Activated CD8-positive, alpha-beta T cell treated with anti-CD3 and anti-CD28 coated beads, Interleukin-2, amount 10 ng/mL, durations not matched to agents 7 days and 5 days (primary cell): ENCODE results near the gene HLA-DRB1. TPM values are rescaled to one million over a fixed set of nuclear protein-coding genes. Genes with fewer than 3 reads are reported as not detected.
"Not testable (repeated sequence)": the region's sequence is repeated elsewhere in the genome, so short reads cannot be mapped to it uniquely, and the experiment has no call there.

Experiments
- ATAC-seq: fragments of 150-1000 bp; cut with Tn5 transposase; one replicate; pipeline ENCODE4 v1.10.0; 2021; ENCODE audit warnings: moderate library complexity
- CTCF ChIA-PET: fragments of 350-600 bp; sonication (Branson Sonifier 250); formaldehyde crosslinking; loops from one replicate; lab custom pipeline; 2021; ENCODE audit warnings: antibody characterized with exemption; lab: Charles Lee
- POLR2A ChIA-PET: fragments of 350-600 bp; sonication (Branson Sonifier 250); formaldehyde crosslinking; loops from one replicate; lab custom pipeline; 2021; ENCODE audit warnings: antibody characterized with exemption; lab: Charles Lee
- DNase-seq: peaks from one replicate; pipeline ENCODE4 v3.0.0-alpha.2; 2020
- H3K27ac Mint-ChIP-seq: one replicate; pipeline ENCODE4 v1.8.0; 2021; ENCODE audit warnings: mild to moderate bottlenecking, mixed read lengths
- H3K27me3 Mint-ChIP-seq: one replicate; pipeline ENCODE4 v1.8.0; 2021; ENCODE audit warnings: low read depth, mixed read lengths
- H3K36me3 Mint-ChIP-seq: one replicate; pipeline ENCODE4 v1.8.0; 2021; ENCODE audit warnings: low read depth, mixed read lengths
- H3K4me1 Mint-ChIP-seq: one replicate; pipeline ENCODE4 v1.8.0; 2021; ENCODE audit warnings: low read depth, mixed read lengths
- H3K4me3 Mint-ChIP-seq: one replicate; pipeline ENCODE4 v1.8.0; 2021; ENCODE audit warnings: mild to moderate bottlenecking, mixed read lengths
- H3K9me3 Mint-ChIP-seq: one replicate; pipeline ENCODE4 v1.8.0; 2022; ENCODE audit warnings: mixed read lengths; ENCODE audit not compliant: insufficient read depth
- total RNA-seq, 2 experiments: library from RNA; stranded (reverse); gene quantifications; one replicate each; pipeline ENCODE4 v1.2.3, GENCODE V29; 2021

HLA-DRB1 gene
- total RNA-seq, 2 experiments from 2014 or later = 46.0 to 50.7 TPM

- Mint-ChIP-seq H3K4me3 (no peak overlapping the region), H3K36me3 (peaks cover 3% of the 10 kb centered on the region), H3K4me1 (peaks cover 11% of the 10 kb centered on the region), H3K27ac (no peak overlapping the region), H3K9me3 (peaks cover under 1% of the 10 kb centered on the region), H3K27me3 (peaks cover 17% of the 10 kb centered on the region)
- ChIA-PET POLR2A (no interaction called here), CTCF (interaction anchor here (1.8 kb wide), 1 partner anchor 84 kb away, joined by 3 read pairs; no protein-coding TSS in a partner anchor)
- ATAC-seq (no peak), DNase-seq (no peak)
Observed at GRCh38 chr6:32608362-32608761, 18.7 kb upstream of the HLA-DRB1 start.

- CTCF ChIA-PET = interaction anchor here (1.8 kb wide), 1 partner anchor 84 kb away, joined by 3 read pairs; no protein-coding TSS in a partner anchor
- no peak for ATAC-seq
- H3K27ac Mint-ChIP-seq = no peak overlapping the region
Observed at GRCh38 chr6:32607988-32608298, 18.3 kb upstream of the HLA-DRB1 start.

DNA sequence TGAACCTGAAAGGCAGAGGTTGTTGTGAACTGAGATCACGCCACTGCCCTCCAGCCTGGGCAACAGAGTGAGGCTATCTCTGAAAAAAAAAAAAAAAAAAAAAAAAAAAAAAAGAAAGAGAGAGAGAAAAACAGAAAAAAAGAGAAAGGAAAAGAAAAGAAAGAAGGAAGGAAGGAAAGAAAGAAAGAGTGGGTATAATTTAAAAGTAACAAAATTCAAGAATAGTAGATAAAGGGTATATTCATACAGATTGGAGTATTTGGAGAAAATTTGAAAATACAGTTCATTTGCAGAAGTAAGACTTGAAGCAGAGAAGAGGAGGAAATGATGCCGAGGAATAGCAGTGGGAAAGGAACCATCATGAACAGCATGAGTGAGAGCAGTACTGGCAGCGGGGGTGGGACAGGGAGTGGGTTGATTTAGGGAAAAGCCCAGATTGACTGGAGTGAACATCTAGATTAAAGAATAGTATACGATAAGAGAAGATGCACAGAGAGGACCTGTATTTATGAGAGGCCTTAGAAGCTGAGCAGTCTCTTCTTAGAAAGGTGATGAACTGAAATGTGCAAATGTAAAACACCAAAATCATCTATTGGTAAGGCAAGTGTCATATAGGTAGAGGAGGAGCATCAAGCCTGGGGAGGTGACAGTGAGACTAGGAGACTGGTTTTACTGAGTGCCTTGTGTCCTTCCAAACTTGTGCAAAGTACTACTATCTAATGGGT lies 17.8 kb upstream of the HLA-DRB1 start:
- CTCF ChIA-PET = no interaction called here

More at GRCh38 chr6:32607988-32608298, 18.3 kb upstream of the HLA-DRB1 start:
- Mint-ChIP-seq H3K4me3 (no peak overlapping the region), H3K27me3 (peaks cover 16% of the 10 kb centered on the region), H3K9me3 (peaks cover 3% of the 10 kb centered on the region), H3K36me3 (peaks cover 6% of the 10 kb centered on the region), H3K4me1 (peaks cover 16% of the 10 kb centered on the region)
- no peak for DNase-seq
- POLR2A ChIA-PET = no interaction called here

DNA sequence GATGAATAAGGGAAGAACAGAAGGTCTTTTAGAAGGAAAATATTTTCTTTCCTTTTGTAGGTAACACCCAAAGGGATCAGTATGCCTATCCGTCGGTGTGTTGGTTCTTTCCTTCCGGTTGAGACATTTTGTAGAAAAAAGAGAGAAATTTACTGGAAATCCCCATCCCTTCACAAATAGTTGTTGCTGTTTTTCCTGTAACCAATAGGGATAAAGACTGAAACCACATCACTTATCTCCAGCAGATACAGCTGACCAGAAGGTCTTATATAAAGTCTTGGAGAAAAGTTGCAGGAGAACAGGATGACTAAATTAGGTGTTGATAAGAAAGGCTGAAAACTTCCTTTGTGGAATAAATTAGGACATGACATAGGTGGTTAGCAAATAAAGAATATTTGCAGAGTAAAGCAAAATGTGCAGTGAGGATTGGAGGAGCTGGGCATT lies 14.8 kb upstream of the HLA-DRB1 start:
- ChIA-PET CTCF (no interaction called here), POLR2A (no interaction called here)
- Mint-ChIP-seq H3K4me1 (peaks cover 23% of the 10 kb centered on the region), H3K4me3 (peak overlapping the region; percentile 12), H3K9me3 (peaks cover 14% of the 10 kb centered on the region), H3K27me3 (peaks cover 10% of the 10 kb centered on the region), H3K36me3 (peaks cover 12% of the 10 kb centered on the region), H3K27ac (peak overlapping the region; percentile 77)
- ATAC-seq = no peak
- DNase-seq = no peak

More for the DNA sequence above, 17.8 kb upstream of the HLA-DRB1 start:
- Mint-ChIP-seq H3K27me3 (peaks cover 14% of the 10 kb centered on the region), H3K27ac (no peak overlapping the region), H3K36me3 (peaks cover 10% of the 10 kb centered on the region), H3K4me3 (no peak overlapping the region), H3K4me1 (peaks cover 21% of the 10 kb centered on the region), H3K9me3 (peaks cover 8% of the 10 kb centered on the region)
- DNase-seq = no peak
- no peak for ATAC-seq
- POLR2A ChIA-PET = no interaction called here

- ChIA-PET POLR2A (no interaction called here), CTCF (no interaction called here)
- ATAC-seq (peak; percentile 42), DNase-seq (no peak)
- H3K36me3 Mint-ChIP-seq = peaks cover 12% of the 10 kb centered on the region
- H3K4me1 Mint-ChIP-seq = peaks cover 23% of the 10 kb centered on the region
- peaks cover 12% of the 10 kb centered on the region for H3K27me3 Mint-ChIP-seq
- peak overlapping the region; percentile 12 for H3K4me3 Mint-ChIP-seq
- peaks cover 16% of the 10 kb centered on the region for H3K9me3 Mint-ChIP-seq
- H3K27ac Mint-ChIP-seq = peak overlapping the region; percentile 77
Observed at GRCh38 chr6:32603888-32604287, 14.2 kb upstream of the HLA-DRB1 start.

GRCh38 chr6:32603222-32603621 lies 13.6 kb upstream of the HLA-DRB1 start:
- POLR2A ChIA-PET = interaction anchor here (1.0 kb wide), 1 partner anchor 14 kb away, joined by 3 read pairs; the partner anchor contains the start of gene HLA-DRB1
- H3K27me3 Mint-ChIP-seq = peaks cover 14% of the 10 kb centered on the region
- peaks cover 23% of the 10 kb centered on the region for H3K4me1 Mint-ChIP-seq
- DNase-seq = no peak
- peaks cover 12% of the 10 kb centered on the region for H3K36me3 Mint-ChIP-seq
- no peak overlapping the region for H3K4me3 Mint-ChIP-seq
- CTCF ChIA-PET = no interaction called here
- peaks cover 17% of the 10 kb centered on the region for H3K9me3 Mint-ChIP-seq
- no peak for ATAC-seq
- H3K27ac Mint-ChIP-seq = peak overlapping the region; percentile 51

DNA sequence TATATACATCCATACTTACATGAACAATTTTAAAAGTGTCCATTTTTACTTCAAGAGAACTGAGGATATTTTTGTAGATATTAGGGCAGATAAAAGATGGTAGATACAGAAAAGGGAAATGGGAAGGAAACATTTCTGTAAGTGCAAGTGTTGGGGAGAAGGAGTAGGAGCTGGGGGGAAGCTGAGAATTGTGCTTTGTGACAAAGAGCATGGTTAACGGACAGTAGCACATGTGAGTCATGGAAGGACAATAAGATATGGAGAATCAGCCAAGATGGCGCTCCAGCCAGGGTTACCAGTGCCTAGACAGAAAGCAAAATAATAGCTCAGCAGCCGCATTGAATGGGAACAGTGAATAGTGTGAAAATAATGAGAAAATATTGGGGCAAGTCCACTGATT lies 12.7 kb upstream of the HLA-DRB1 start:
- Mint-ChIP-seq H3K4me1 (peaks cover 23% of the 10 kb centered on the region), H3K4me3 (no peak overlapping the region), H3K9me3 (peaks cover 17% of the 10 kb centered on the region), H3K27ac (peak overlapping the region; percentile 51), H3K27me3 (peaks cover 12% of the 10 kb centered on the region), H3K36me3 (peaks cover 12% of the 10 kb centered on the region)
- ChIA-PET POLR2A (interaction anchor here (1.0 kb wide), 1 partner anchor 13 kb away, joined by 3 read pairs; the partner anchor contains the start of gene HLA-DRB1), CTCF (interaction anchor here (0.6 kb wide), 1 partner anchor 99 kb away, joined by 3 read pairs; no protein-coding TSS in a partner anchor)
- DNase-seq = no peak
- no peak for ATAC-seq

- Mint-ChIP-seq H3K9me3 (peaks cover 5% of the 10 kb centered on the region), H3K36me3 (peaks cover 3% of the 10 kb centered on the region), H3K4me3 (no peak overlapping the region), H3K4me1 (no peaks in the 10 kb centered on the region), H3K27ac (no peak overlapping the region), H3K27me3 (peaks cover 16% of the 10 kb centered on the region)
- ChIA-PET POLR2A (interaction anchor here (1.0 kb wide), 1 partner anchor 114 kb away, joined by 5 read pairs; no protein-coding TSS in a partner anchor), CTCF (no interaction called here)
- ATAC-seq (no peak), DNase-seq (no peak)
Observed at GRCh38 chr6:32597024-32597423, 7.4 kb upstream of the HLA-DRB1 start.

- CTCF ChIA-PET = interaction anchor here (1.0 kb wide), 1 partner anchor 195 kb away, joined by 3 read pairs; no protein-coding TSS in a partner anchor
- Mint-ChIP-seq H3K27me3 (peaks cover 24% of the 10 kb centered on the region), H3K4me1 (peaks cover 17% of the 10 kb centered on the region)
- POLR2A ChIA-PET, ATAC-seq, H3K27ac Mint-ChIP-seq, H3K9me3 Mint-ChIP-seq, DNase-seq, H3K4me3 Mint-ChIP-seq, H3K36me3 Mint-ChIP-seq: not testable (repeated sequence)
Observed at GRCh38 chr6:32590713-32591112, 1.1 kb upstream of the HLA-DRB1 start.

DNA sequence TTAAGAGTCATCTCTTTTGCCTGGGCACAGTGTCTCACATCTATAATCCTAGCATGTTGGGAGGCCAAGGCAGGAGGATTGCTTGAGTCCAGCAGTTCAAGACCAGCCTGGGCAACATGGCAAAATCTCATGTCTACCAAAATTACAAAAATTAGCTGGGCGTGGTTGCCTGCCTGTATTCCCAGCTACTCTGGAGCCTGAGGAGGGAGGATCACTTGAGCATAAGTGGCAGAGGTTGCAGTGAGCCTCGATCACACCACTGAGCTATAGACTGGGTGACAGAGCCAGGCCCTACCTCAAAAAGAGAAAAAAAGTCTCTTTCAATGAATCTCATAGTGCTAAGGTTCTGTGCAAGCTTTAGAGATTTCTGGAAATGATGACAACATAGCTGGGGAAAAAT lies 1.5 kb downstream of the HLA-DRB1 start:
- peaks cover 30% of the 10 kb centered on the region for H3K4me1 Mint-ChIP-seq
- peak overlapping the region; percentile 45 for H3K4me3 Mint-ChIP-seq
- ATAC-seq (no peak), DNase-seq (no peak)
- H3K27ac Mint-ChIP-seq = no peak overlapping the region
- H3K36me3 Mint-ChIP-seq = peaks cover 7% of the 10 kb centered on the region
- ChIA-PET POLR2A (interaction anchor here (1.3 kb wide), 1 partner anchor 60 kb away, joined by 7 read pairs; no protein-coding TSS in a partner anchor), CTCF (interaction anchor here (2.4 kb wide), 1 partner anchor 198 kb away, joined by 5 read pairs; no protein-coding TSS in a partner anchor)
- H3K27me3 Mint-ChIP-seq = peaks cover 29% of the 10 kb centered on the region
- no peaks in the 10 kb centered on the region for H3K9me3 Mint-ChIP-seq

GRCh38 chr6:32583527-32583898 lies 6.1 kb downstream of the HLA-DRB1 start:
- ChIA-PET CTCF (no interaction called here), POLR2A (interaction anchor here (1.4 kb wide), 1 partner anchor 81 kb away, joined by 4 read pairs; no protein-coding TSS in a partner anchor)
- DNase-seq = no peak
- peak overlapping the region; percentile 75 for H3K4me3 Mint-ChIP-seq
- H3K27me3 Mint-ChIP-seq = peaks cover 22% of the 10 kb centered on the region
- H3K27ac Mint-ChIP-seq = peak overlapping the region; percentile 83
- peaks cover 40% of the 10 kb centered on the region for H3K4me1 Mint-ChIP-seq
- no peaks in the 10 kb centered on the region for H3K9me3 Mint-ChIP-seq
- H3K36me3 Mint-ChIP-seq = peaks cover 27% of the 10 kb centered on the region
- peak; percentile 29 for ATAC-seq
